Gastrocnemius medialis (tissue), 4 donors: ENCODE measurements around the gene CPED1. TPM values are rescaled to one million over a fixed set of nuclear protein-coding genes. Genes with fewer than 3 reads are reported as not detected.
"Not testable (repeated sequence)": the region's sequence is repeated elsewhere in the genome, so short reads cannot be mapped to it uniquely, and the experiment has no call there.

Source experiments
- ATAC-seq, 2 donors: fragments of 150-250 bp; one replicate each; pipeline ENCODE4 v1.9.1; 2016
- DNase-seq, 2 donors: peaks; one replicate each; pipeline ENCODE4 v3.0.0-alpha.2; 2019
- H3K27ac ChIP-seq, 4 donors: fragments of 200-600 bp; sonication (generic); 1 replicate in 1 of 4; 2 replicates in 3 of 4; pipeline ENCODE4 v1.5.1; 2016 to 2018; ENCODE audit warnings: mild to moderate bottlenecking in 2 of 4, moderate library complexity in 1 of 4
- H3K27me3 ChIP-seq, 3 donors: fragments of 200-600 bp; sonication (generic) in 2 of 3; 1 replicate in 1 of 3; 2 replicates in 2 of 3; pipeline versions ENCODE4 v1.5.1 to v1.6.0; 2016 to 2019; ENCODE audit warnings: mild to moderate bottlenecking in 1 of 3, moderate library complexity in 1 of 3
- H3K36me3 ChIP-seq, 2 donors: fragments of 200-600 bp; sonication (generic) in 1 of 2; one replicate each; pipeline ENCODE4 v1.5.1; 2017 to 2018
- H3K4me1 ChIP-seq, 2 donors: fragments of 200-600 bp; sonication (generic) in 1 of 2; one replicate each; pipeline ENCODE4 v1.5.1; 2016 to 2017; ENCODE audit warnings: mild to moderate bottlenecking in 2 of 2
- H3K4me3 ChIP-seq, 4 donors: fragments of 200-600 bp; sonication (generic) in 3 of 4; 1 replicate in 1 of 4; 2 replicates in 3 of 4; pipeline ENCODE4 v1.5.1; 2016 to 2019; ENCODE audit warnings: mild to moderate bottlenecking in 2 of 4
- H3K9me3 ChIP-seq, 3 donors: fragments of 200-600 bp; sonication (generic) in 2 of 3; 1 replicate in 1 of 3; 2 replicates in 2 of 3; pipeline ENCODE4 v1.5.1; 2016 to 2019
- POLR2A ChIP-seq, 2 donors: fragments of 450-650 bp; IDR thresholded peaks; one replicate each; pipeline ENCODE4 v1.6.1; 2017; ENCODE audit warnings: antibody characterized with exemption in 2 of 2, mild to moderate bottlenecking in 2 of 2, moderate library complexity in 2 of 2
- in situ Hi-C, 4 donors: fragments of 200-750 bp; cut with MboI; loops; one replicate each; pipeline versions ENCODE4 v1.15.0 to v1.8.0; 2017; ENCODE audit warnings: low sequenced_read_pairs in 4 of 4
- intact Hi-C: fragments of 100-400 bp; cut with DNase I; formaldehyde crosslinking; loops from one replicate; pipeline ENCODE4 v1.15.1; 2023; ENCODE audit warnings: low total_unique reads
- total RNA-seq, 4 donors: library from RNA; depleted of rRNA; stranded (reverse); fragments of >200 nt; gene quantifications; one replicate each; pipeline versions ENCODE4 v1.1.0 to v1.2.3, GENCODE V29; 2016
- TF ChIP-seq, protein P1 (sequence below), 5 experiments: fragments of 450-650 bp in 3 of 5; fragments of 200-600 bp in 2 of 5; sonication (generic) in 2 of 5; IDR thresholded peaks in 4 of 5; conservative IDR thresholded peaks in 1 of 5; 1 replicate in 4 of 5; 2 replicates in 1 of 5; pipeline ENCODE4 v1.5.1; 2016 to 2019; ENCODE audit warnings: antibody characterized with exemption in 5 of 5, mild to moderate bottlenecking in 3 of 5, moderate library complexity in 3 of 5

Gene CPED1
- total RNA-seq, 4 donors from 2014 or later: 4.8 to 35.5 (median 34.1) TPM

DNA sequence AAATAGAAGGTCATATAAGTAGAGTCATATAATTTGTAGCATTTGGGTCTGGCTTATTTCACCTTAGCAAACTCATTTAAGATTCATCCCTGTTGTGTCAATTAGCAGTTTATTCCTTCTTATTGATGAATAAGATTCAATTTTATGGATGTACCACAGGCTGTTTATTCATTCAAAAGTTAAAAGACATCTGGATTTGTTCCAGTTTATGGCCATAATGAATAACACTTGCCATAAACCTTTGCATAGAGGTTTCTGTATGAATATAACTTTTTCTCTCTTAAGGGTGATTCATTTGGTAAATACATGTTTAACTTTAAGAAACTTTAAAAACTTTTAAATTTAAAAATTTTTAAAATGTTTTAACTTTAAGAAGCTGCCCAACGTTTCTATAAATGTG, 66.4 kb downstream of the CPED1 start:
- no peaks in the 10 kb centered on the region for H3K27me3 ChIP-seq
- intact Hi-C loops: loop anchor here (5.0 kb wide), 1 partner anchor 43 kb away; no protein-coding TSS in a partner anchor
- TF ChIP-seq, protein P1, sequence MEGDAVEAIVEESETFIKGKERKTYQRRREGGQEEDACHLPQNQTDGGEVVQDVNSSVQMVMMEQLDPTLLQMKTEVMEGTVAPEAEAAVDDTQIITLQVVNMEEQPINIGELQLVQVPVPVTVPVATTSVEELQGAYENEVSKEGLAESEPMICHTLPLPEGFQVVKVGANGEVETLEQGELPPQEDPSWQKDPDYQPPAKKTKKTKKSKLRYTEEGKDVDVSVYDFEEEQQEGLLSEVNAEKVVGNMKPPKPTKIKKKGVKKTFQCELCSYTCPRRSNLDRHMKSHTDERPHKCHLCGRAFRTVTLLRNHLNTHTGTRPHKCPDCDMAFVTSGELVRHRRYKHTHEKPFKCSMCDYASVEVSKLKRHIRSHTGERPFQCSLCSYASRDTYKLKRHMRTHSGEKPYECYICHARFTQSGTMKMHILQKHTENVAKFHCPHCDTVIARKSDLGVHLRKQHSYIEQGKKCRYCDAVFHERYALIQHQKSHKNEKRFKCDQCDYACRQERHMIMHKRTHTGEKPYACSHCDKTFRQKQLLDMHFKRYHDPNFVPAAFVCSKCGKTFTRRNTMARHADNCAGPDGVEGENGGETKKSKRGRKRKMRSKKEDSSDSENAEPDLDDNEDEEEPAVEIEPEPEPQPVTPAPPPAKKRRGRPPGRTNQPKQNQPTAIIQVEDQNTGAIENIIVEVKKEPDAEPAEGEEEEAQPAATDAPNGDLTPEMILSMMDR (IDR thresholded peaks at IDR 0.05 in 4 of 5, conservative IDR thresholded peaks at IDR 0.05 in 1 of 5): no peak
- TF ChIP-seq POLR2A (IDR thresholded peaks at IDR 0.05): no peak
- H3K36me3 ChIP-seq: no peaks in the 10 kb centered on the region
- ATAC-seq (no peak), DNase-seq (no peak)
- in situ Hi-C loops: no loop called here
- peak overlapping the region; percentile 80 to 86 (median 84) for H3K27ac ChIP-seq
- no peaks in the 10 kb centered on the region for H3K9me3 ChIP-seq
- H3K4me3 ChIP-seq: no peak overlapping the region
- peaks cover 64 to 79% of the 10 kb centered on the region in 2 donors for H3K4me1 ChIP-seq

DNA sequence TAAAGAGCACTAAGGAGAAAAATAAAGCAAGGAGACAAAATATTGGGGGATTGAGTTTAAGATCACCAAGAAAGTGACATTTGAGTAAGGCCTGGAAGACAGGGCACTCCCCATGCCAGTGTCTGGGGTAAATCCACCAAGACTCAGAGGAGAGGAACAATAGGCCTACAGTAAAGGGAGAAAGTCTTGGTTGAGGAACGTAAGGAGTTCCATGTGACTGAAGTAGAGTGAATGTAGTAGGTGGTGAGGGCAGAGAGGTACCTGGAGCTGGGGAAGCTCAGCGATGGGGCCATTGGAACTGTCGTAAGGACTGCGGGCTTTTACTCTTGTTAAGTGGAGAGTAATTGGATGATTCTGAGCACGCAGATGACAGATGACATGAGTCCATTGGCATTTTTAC, 69.4 kb downstream of the CPED1 start:
- in situ Hi-C loops (no loop called here), intact Hi-C loops (no loop called here)
- ATAC-seq (no peak), DNase-seq (no peak)
- peaks cover 0 to 10% of the 10 kb centered on the region in 2 donors for H3K36me3 ChIP-seq
- peak overlapping the region; percentile 80 to 86 (median 84) for H3K27ac ChIP-seq
- H3K9me3 ChIP-seq: no peaks in the 10 kb centered on the region
- no peak overlapping the region for H3K4me3 ChIP-seq
- TF ChIP-seq POLR2A (IDR thresholded peaks at IDR 0.05): no peak
- H3K4me1 ChIP-seq: peaks cover 55% of the 10 kb centered on the region in 2 donors
- no peaks in the 10 kb centered on the region for H3K27me3 ChIP-seq

DNA sequence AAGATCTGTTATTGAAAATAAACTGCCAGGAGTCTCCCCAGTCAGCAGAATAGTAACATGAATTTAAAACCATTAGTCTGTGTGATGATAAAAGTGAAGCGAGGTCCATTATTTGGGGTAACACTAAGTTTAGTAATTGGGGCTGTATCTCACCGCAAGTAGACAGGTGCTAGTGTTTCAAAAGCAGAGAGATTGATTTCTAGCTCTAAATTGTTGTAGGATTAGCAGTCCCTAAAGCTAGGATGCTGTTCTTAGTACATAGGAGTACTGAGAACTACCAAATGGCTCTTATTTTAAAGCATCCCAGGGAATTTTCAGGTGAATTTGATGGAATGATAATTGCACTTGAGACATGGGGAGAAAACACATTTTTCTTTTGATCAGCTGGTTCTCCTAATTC, 70.5 kb downstream of the CPED1 start:
- Histone ChIP-seq H3K9me3 (no peaks in the 10 kb centered on the region), H3K4me1 (peaks cover 50 to 57% of the 10 kb centered on the region in 2 donors), H3K27ac (peak overlapping the region; percentile 80 to 86 (median 84)), H3K36me3 (peaks cover 0 to 10% of the 10 kb centered on the region in 2 donors), H3K4me3 (no peak overlapping the region), H3K27me3 (no peaks in the 10 kb centered on the region)
- intact Hi-C loops: no loop called here
- TF ChIP-seq, protein P1 (IDR thresholded peaks at IDR 0.05 in 4 of 5, conservative IDR thresholded peaks at IDR 0.05 in 1 of 5): no peak
- TF ChIP-seq POLR2A (IDR thresholded peaks at IDR 0.05): no peak
- ATAC-seq: peak; percentile 65 to 69
- DNase-seq: no peak
- in situ Hi-C loops: no loop called here

DNA sequence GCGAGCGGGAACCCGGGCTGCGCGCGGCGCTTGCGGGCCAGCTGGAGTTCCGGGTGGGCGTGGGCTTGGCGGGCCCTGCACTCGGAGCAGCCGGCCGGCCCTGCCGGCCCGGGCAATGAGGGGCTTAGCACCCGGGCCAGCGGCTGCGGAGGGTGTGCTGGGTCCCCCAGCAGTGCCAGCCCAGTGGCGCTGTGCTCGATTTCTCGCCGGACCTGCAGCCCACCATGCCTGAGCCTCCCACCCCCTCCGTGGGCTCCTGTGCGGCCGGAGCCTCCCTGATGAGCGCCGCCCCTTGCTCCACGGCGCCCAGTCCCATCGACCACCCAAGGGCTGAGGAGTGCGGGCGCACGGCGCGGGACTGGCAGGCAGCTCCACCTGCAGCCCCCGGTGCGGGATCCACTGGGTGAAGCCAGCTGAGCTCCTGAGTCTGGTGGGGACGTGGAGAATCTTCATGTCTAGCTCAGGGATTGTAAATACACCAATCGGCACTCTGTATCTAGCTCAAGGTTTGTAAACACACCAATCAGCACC, 71.5 kb downstream of the CPED1 start:
- Histone ChIP-seq H3K4me1 (peaks cover 45 to 55% of the 10 kb centered on the region in 2 donors), H3K36me3 (peaks cover 0 to 10% of the 10 kb centered on the region in 2 donors), H3K27ac (peak overlapping the region; percentile 5 to 86 (median 75))
- intact Hi-C loops, in situ Hi-C loops, H3K27me3 ChIP-seq, DNase-seq, ATAC-seq, H3K4me3 ChIP-seq, H3K9me3 ChIP-seq: not testable (repeated sequence)

DNA sequence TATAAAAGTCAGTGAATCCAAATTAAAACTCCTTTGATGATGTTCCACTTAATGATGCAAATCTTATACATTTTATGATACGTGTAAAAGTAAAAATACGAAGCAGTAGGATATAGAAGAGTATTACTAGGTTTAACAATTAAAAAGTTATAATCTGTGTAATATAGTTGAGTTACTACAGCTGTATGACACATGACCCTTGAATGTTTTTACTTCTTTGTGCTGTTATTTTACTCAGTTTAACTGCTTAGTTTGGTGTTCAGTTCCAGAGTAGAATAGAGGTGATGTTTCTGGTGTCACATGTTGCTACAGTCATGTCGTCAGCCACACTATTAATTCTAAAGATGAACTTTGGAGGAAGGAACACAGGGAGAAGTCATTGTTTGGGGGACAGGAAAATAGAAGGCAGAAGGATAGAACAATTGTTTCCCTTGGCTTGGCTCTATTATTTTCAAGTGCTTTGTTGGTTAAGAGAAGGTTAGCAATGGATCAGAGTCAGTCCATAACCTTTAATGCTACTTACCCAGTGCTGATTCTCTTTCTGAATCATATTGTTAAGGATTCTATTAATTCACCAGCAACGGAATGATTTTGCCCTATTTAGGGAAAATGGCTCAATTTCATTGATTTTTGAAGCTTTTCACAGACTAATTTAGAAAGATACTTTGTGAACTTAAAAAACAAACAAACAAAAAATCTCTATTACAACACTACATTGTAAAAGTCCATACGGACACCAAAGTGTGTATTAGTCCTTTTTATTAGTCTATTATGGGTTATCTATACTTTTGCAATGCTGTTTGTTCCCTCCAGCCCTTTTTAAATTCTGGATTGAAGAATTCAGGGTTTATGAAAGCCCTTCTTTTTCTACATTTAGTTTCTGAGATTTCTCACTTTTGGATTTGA, 73.4 kb downstream of the CPED1 start:
- Histone ChIP-seq H3K27me3 (no peaks in the 10 kb centered on the region), H3K4me1 (peaks cover 33 to 41% of the 10 kb centered on the region in 2 donors), H3K9me3 (no peaks in the 10 kb centered on the region), H3K36me3 (peaks cover 0 to 10% of the 10 kb centered on the region in 2 donors), H3K4me3 (peak overlapping the region in 3 of 4 donors; percentile 3 to 34 (median 8)), H3K27ac (peak overlapping the region; percentile 56 to 86 (median 68))
- intact Hi-C loops (no loop called here), in situ Hi-C loops (no loop called here)
- ATAC-seq: peak in 1 of 2 donors; percentile 17
- DNase-seq: no peak
- no peak for TF ChIP-seq POLR2A (IDR thresholded peaks at IDR 0.05)
- TF ChIP-seq, protein P1 (IDR thresholded peaks at IDR 0.05 in 4 of 5, conservative IDR thresholded peaks at IDR 0.05 in 1 of 5): no peak
